GM18873 (cell line): Measurements from ENCODE around the gene MTHFSD.

ENCODE experiments used
- ATAC-seq: cut with Tn5 transposase; IDR thresholded peaks from one replicate; pipeline ENCODE4 v1.9.1; 2021; ENCODE audit warnings: mild to moderate bottlenecking, moderate library complexity, moderate number of reproducible peaks; ENCODE audit not compliant: unreplicated experiment, low FRiP score

The MTHFSD gene

GRCh38 chr16:86584071-86584685 is 29.1 kb upstream of the MTHFSD start:
- no peak for ATAC-seq

GRCh38 chr16:86581458-86581857 is 26.4 kb upstream of the MTHFSD start:
- no peak for ATAC-seq

- ATAC-seq, result no peak
These were observed 25.7 kb upstream of the MTHFSD start for GRCh38 chr16:86580791-86581170.

- no peak for ATAC-seq
These were observed 25.2 kb upstream of the MTHFSD start for GRCh38 chr16:86580063-86580790.

GRCh38 chr16:86579268-86580062 is 24.4 kb upstream of the MTHFSD start:
- ATAC-seq, result no peak

GRCh38 chr16:86578611-86579267 is 23.7 kb upstream of the MTHFSD start:
- no peak for ATAC-seq

- ATAC-seq, result no peak
These were observed 23.1 kb upstream of the MTHFSD start, which contains the start of gene FOXL1 for GRCh38 chr16:86578061-86578599. TSS of gene FOXL1 (plus strand) at chr16:86578549. CDS start at chr16:86578724, 175 bp downstream.

- ATAC-seq, result no peak
These were observed 22.4 kb upstream of the MTHFSD start for GRCh38 chr16:86577314-86577971.

- no peak for ATAC-seq
These were observed 21.7 kb upstream of the MTHFSD start for GRCh38 chr16:86576591-86577313.

GRCh38 chr16:86575754-86576557 is 20.9 kb upstream of the MTHFSD start:
- ATAC-seq, result no peak

GRCh38 chr16:86575095-86575685 is 20.2 kb upstream of the MTHFSD start:
- no peak for ATAC-seq

- ATAC-seq, result no peak
These were observed 19.6 kb upstream of the MTHFSD start for GRCh38 chr16:86574646-86575045.

- no peak for ATAC-seq
These were observed 18.8 kb upstream of the MTHFSD start for GRCh38 chr16:86573646-86574508.

GRCh38 chr16:86573215-86573614 is 18.2 kb upstream of the MTHFSD start:
- ATAC-seq, result no peak

- ATAC-seq, result no peak
These were observed 17.6 kb upstream of the MTHFSD start for GRCh38 chr16:86572606-86573005.

- ATAC-seq, result no peak
These were observed 17.0 kb upstream of the MTHFSD start for GRCh38 chr16:86572041-86572521.

GRCh38 chr16:86571530-86571915 is 16.5 kb upstream of the MTHFSD start:
- ATAC-seq, result no peak
